ENCODE results near the gene VCAN.

Gene VCAN

DNA sequence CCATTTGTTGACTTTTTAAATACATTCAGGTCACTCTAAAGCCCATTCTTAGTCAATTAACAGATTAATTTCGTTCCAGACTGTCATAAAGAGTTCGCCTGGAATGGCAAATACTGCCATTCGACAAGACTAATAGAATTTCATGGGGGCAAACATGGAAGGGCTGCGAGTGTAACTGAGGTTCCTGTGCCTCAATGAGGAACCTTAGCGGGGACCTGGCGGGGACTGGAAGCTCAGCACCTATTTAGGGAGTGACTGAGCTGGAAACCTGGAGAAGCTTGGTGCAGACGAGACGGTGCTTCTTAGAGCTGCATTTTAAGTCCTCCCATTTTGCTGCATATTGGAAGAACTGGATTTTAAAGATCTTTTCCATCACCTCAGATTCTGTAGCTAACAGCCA lies 3.4 kb downstream of the VCAN start:
- TF ChIP-seq GATA2 (IDR thresholded peaks at IDR 0.05; ENCODE audit: low read depth, low read length) (no peak), GATA3 (IDR thresholded peaks at IDR 0.05; ENCODE audit: low read depth, low read length) (no peak)

DNA sequence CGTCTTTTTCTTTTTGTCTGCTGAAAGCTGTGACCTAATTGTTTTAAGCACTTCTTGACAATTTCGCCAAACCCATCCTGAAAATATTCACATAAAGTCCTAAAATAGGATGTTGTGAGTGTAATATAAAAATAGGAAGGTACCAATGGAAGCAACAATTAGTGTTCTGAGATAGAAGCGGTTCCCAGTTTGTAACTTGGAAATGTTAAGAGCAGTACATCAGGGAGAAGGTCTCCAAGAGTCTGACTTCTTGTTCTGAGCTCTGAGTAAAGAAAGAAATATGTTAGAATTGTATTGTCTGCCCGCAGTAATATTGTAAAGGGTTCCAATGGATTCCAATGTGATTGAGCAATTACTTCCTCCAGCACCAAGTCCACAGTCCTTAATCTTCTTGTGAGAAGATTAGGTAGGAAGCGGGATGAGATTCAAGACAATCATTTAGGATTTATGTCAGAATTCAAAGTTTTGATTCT lies 3.9 kb downstream of the VCAN start:
- TF ChIP-seq GATA2 (IDR thresholded peaks at IDR 0.05; ENCODE audit: low read depth, low read length) (no peak), GATA3 (IDR thresholded peaks at IDR 0.05; ENCODE audit: low read depth, low read length) (no peak)

DNA sequence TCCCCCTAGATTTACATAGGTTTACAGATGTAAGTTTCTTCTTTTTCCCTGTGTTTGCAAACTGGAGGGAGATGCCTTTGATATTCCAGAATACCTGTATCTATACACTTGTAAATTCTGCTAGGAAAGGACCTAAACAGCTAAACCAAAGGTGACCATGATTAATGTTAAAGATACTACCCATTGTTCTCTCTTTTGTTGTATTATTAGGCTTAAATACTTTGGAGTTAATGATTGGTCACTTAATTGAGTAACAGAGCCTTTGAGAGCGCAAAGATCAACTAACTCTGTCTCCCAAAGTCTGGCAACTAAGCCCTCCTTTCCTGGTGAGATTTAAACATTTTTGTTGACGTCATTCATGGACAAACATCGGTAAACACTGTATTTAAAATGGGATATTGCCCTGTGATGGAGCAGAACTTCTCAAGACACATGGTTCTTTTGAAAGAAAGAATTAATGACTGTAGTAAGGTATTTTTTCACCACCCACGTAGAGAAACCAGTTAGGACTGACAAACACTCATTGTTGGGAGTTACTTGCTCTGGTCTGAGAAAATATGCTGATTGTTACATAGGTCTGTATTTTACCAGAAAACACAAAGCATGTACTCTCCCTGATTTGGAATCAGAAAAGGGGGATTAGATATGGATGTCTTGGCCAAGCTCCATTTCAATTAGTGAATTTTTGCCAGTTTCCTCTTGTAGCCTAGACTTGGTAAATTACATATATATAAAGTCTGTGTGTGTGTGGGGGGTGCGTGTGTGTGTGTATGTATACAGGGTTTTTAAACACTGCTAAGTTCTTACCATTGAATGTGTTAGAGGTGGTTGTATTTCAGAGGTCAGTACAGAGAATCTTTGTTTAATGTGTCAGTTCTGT lies 4.6 kb downstream of the VCAN start:
- TF ChIP-seq GATA2 (IDR thresholded peaks at IDR 0.05; ENCODE audit: low read depth, low read length) (no peak), GATA3 (IDR thresholded peaks at IDR 0.05; ENCODE audit: low read depth, low read length) (no peak)

DNA sequence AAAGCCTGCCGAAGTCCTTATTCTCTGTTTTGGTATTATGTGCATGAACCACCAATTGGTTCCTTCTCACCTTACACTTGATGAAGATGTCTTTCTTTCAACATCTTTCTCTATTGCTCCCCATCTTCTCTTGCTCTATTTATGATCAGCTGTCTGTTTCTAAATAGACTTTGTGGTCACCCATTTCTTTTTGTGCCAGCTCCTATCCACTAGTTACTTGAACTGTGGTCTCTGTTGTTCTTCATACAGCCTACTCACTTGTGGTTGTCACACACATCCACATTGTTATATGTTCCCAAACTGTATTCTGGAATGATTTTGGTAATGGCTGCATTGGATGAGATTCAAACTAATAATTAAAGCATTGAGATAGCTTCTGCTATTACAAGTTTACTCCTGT lies 11.4 kb downstream of the VCAN start:
- TF ChIP-seq GATA2 (IDR thresholded peaks at IDR 0.05; ENCODE audit: low read depth, low read length) (no peak), GATA3 (IDR thresholded peaks at IDR 0.05; ENCODE audit: low read depth, low read length) (no peak)

DNA sequence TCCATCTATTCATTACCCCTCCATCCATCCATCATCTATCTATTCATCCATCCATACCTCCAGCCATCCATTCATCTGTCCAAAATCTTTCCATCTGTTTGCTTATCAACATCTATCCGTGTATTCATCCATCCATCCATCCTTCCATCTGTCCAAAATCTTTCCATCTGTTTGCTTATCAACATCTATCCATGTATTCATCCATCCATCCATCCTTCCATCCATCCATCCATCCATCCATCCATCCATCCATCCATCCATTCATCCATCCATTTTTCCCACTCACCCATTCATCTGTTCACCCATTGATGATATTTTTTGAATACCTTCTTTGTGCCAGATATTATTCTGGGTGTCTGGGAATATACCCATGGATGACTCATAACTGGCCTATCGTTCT lies 12.8 kb downstream of the VCAN start:
- TF ChIP-seq GATA2 (IDR thresholded peaks at IDR 0.05; ENCODE audit: low read depth, low read length) = no peak
- TF ChIP-seq GATA3 (IDR thresholded peaks at IDR 0.05; ENCODE audit: low read depth, low read length) = no peak

DNA sequence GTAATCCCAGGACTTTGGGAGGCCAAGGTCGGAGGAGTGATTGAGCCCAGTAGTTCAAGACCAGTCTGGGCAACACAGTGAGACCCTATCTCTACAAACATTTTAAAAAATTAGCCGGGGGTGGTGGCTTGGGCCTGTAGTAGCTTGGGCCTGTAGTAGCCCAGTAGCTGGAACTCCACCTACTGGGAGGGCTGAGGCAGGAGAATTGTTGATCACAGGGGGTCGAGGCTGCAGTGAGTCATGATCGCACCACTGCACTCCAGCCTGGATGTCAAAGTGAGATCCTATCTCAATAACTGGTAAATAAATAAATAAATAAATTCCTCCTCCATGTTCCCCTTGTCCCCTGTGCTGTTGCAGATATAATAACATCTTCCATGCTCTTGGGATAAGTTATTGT lies 14.3 kb downstream of the VCAN start:
- no peak for TF ChIP-seq GATA3 (IDR thresholded peaks at IDR 0.05; ENCODE audit: low read depth, low read length)

DNA sequence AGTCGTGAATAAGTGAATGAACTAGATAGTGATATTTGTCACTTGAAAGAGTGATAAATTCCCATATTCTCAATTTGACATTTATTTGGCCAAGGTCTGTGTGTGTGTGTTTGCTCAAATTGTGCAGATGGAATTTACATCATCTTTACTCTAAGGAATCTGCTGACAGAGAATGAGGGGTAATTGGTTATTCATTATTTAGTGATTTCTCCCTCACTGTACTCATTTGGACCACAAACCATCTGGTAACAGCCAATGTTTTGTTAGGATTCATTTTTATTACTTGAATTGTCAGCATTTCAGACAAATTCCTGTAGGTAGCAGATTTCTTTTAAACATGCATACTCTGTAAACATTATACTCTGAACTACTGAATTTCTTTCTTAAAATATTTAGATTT lies 15.6 kb downstream of the VCAN start:
- no peak for TF ChIP-seq GATA2 (IDR thresholded peaks at IDR 0.05; ENCODE audit: low read depth, low read length)
- TF ChIP-seq GATA3 (IDR thresholded peaks at IDR 0.05; ENCODE audit: low read depth, low read length) = no peak

DNA sequence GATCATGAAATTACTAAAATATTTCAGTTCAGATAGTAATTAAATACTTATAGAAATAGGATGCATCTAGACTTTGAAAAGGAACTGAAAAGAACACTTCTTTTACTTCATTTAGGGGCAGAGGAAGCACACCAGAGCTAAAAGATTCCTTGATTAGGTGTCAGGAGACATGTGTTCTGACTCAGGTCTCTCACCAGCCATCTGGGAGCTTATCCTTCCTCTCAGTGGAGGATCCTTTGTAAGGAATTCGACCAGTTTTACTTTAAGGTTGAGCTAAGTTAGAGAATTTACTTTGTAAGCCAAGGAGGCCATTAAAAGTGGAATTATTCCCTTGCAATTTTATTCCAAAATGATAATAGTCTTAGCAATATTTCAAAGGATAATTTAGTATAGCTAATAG lies 16.7 kb downstream of the VCAN start:
- TF ChIP-seq GATA3 (IDR thresholded peaks at IDR 0.05; ENCODE audit: low read depth, low read length) (no peak), GATA2 (IDR thresholded peaks at IDR 0.05; ENCODE audit: low read depth, low read length) (no peak)

DNA sequence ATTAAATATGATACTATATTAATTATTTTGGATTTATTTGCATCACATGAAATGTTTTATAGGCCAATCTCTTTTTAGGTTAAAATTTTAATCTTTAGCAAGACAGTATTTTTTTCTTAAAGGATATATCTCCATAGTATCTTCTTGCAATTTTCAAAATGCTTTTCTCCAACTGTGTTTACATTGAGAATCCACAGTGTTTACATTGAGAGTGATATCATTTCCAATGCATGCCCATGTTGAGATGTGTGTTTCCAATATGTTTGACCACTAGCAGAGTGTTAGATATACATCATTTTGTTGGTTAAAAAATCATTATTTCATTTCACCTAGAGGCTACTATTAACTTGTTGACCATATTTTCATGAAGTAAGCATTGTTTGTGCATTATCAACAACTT lies 17.3 kb downstream of the VCAN start:
- TF ChIP-seq GATA3 (IDR thresholded peaks at IDR 0.05; ENCODE audit: low read depth, low read length) = no peak
- TF ChIP-seq GATA2 (IDR thresholded peaks at IDR 0.05; ENCODE audit: low read depth, low read length) = no peak

DNA sequence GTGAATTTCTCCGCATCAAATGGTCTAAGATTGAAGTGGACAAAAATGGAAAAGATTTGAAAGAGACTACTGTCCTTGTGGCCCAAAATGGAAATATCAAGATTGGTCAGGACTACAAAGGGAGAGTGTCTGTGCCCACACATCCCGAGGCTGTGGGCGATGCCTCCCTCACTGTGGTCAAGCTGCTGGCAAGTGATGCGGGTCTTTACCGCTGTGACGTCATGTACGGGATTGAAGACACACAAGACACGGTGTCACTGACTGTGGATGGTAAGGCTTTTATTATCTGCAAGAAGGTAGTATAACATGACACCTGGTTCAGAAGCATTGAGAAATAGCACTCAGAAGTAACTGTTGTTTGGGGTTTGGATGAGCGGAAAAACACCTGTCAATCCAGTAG lies 18.7 kb downstream of the VCAN start:
- no peak for TF ChIP-seq GATA3 (IDR thresholded peaks at IDR 0.05; ENCODE audit: low read depth, low read length)
- TF ChIP-seq GATA2 (IDR thresholded peaks at IDR 0.05; ENCODE audit: low read depth, low read length) = no peak

DNA sequence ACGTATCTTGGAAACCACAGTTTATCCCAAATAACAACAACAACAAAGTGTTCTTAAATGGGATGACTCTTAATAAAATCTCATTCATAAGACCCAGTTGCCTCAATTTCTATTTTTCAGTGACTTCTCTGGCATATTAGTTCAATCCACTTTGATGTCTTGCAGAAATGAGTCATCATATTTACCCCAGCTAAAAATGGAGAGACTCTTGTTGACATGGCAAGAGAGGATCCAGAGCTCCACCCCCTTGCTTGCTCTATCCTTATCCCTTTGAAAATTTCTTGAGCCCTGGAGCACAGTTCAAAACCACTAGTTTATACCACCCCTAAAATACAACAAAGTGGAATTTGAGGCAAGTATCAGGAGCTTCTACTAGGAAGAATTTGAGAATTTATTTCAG lies 20.8 kb downstream of the VCAN start:
- TF ChIP-seq GATA3 (IDR thresholded peaks at IDR 0.05; ENCODE audit: low read depth, low read length) (no peak), GATA2 (IDR thresholded peaks at IDR 0.05; ENCODE audit: low read depth, low read length) (no peak)

DNA sequence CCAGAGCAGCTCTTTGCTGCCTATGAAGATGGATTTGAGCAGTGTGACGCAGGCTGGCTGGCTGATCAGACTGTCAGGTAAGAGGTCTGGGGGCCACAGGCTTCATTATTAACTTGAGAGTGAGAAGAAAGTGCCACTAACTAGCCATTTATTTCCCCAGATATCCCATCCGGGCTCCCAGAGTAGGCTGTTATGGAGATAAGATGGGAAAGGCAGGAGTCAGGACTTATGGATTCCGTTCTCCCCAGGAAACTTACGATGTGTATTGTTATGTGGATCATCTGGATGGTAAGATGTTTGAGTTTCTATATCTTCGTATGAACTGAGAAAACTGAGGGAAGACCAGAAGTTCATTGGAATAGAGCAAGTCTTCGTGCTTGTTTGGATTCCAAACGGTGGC lies 22.1 kb downstream of the VCAN start:
- no peak for TF ChIP-seq GATA2 (IDR thresholded peaks at IDR 0.05; ENCODE audit: low read depth, low read length)
- TF ChIP-seq GATA3 (IDR thresholded peaks at IDR 0.05; ENCODE audit: low read depth, low read length) = no peak

DNA sequence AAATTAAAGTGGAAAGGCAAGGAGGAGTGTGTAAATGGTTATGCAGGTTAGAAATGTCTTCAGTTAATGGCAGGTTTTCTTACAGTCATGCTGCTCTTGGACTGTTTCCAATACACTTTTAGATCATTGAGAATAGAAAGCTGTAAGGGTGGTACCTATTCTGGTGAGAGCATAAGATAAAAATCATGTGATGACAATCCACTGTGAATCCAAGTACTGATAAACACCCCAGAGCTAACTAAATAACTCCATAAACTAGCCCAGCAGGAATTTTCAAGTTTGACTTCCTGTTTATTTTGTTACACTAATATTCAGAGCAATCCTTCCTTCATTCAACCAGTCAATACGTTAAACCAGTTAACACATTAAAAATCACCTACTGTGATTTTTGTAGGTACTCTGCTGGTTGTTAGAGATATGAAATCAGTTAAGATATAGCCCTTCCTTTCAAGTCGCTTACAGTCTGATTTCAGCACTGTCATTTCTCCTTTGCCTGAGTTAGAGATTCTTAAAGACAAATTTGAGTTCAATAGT lies 22.6 kb downstream of the VCAN start:
- TF ChIP-seq GATA3 (IDR thresholded peaks at IDR 0.05; ENCODE audit: low read depth, low read length) (no peak), GATA2 (IDR thresholded peaks at IDR 0.05; ENCODE audit: low read depth, low read length) (no peak)

DNA sequence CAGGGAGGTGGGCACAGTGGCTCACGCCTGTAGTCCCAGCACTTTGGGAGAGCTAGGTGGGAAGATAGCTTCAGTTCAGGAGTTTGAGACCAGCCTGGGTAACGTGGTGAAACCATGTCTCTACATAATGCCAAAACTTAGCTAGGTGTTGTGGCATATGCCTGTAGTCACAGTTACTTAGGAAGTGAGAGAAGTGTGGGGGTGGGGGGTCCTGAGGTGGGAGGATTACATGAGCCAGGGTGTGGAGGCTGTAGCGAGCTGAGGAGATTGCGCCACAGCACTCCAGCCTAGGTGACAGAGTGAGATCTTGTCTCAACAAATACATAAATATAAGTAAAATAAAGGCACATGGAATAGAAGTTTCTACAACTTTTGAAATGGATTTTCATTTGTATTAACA lies 23.1 kb downstream of the VCAN start:
- no peak for TF ChIP-seq GATA2 (IDR thresholded peaks at IDR 0.05; ENCODE audit: low read depth, low read length)
- TF ChIP-seq GATA3 (IDR thresholded peaks at IDR 0.05; ENCODE audit: low read depth, low read length) = no peak

DNA sequence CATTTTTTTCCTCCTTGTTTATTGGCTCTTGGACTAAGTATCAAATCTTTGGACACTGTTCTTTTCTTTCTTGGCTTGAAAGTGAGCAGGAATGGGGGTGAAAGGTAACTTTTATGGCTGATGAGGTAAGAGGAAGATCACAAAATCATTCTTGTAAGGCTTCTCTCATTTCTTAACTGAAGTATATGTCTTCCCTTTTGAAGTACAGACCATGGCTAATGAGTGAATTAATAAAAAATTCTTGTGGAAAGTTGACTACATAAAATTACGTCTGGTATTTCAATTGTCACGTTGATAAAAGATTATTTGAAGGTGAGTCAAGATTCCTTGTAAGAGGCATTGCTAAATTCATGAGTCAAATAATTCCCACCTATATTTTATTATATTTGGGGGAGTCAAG lies 25.1 kb downstream of the VCAN start:
- TF ChIP-seq GATA2 (IDR thresholded peaks at IDR 0.05; ENCODE audit: low read depth, low read length) = no peak
- no peak for TF ChIP-seq GATA3 (IDR thresholded peaks at IDR 0.05; ENCODE audit: low read depth, low read length)
